ENCODE data around the gene C10orf95. TPM values are rescaled to one million over a fixed set of nuclear protein-coding genes. Genes with fewer than 3 reads are reported as not detected.

The C10orf95 gene
- total RNA-seq, 1 donor from 2014 or later: 0.20 TPM

DNA sequence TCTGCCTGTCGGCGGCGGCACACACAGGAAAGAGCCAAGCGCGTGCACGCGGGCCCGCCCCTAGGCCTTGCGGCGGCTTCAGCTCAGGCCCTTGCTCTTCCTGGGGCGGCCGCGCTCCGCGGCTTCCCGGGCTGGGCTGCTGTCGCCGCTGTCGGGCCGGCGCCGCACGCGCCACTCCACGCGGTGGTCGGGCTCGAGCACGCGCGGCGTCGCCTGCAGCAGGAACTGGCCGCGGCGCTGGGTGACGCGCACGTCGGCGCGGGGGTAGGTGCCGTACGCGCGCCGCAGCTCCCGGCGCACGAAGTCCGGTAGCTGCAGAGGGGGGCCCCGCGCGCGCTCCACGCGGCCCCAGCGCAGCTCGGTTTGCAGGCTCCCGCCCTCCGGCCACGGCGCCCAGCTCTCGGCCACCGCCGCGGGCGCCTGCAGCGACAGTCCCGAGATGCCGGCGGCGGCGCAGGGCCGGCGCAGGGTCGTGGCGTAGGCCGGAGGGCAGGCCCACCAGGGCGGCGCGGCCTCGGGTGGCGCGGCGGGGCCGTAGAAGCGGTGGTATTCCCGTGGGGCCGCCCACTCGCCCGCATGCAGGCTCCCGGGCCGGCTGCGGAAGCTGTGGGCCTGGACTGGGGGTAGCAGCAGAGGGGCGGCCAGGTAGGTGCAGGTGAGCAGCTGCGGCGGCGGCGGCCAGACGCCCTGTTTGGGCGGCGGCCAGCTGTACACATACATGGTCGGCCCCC lies 804 bp downstream of the C10orf95 start:
- FAIRE-seq (no peak), DNase-seq (ENCODE audit: low read depth) (peak; percentile 62)
- peaks cover 23% of the 10 kb centered on the region for H3K4me1 ChIP-seq (ENCODE audit: insufficient read depth, low read length)
- peak overlapping the region; percentile 69 for H3K4me3 ChIP-seq (ENCODE audit: insufficient read depth, low read depth, low read length)
- no peaks in the 10 kb centered on the region for H3K9me3 ChIP-seq (ENCODE audit: insufficient read depth, low read depth, low read length)
- H3K79me2 ChIP-seq (ENCODE audit: insufficient read depth, low read length): no peaks in the 10 kb centered on the region
- H3K27ac ChIP-seq (ENCODE audit: low read depth, low read length): no peak overlapping the region
- no peaks in the 10 kb centered on the region for H3K27me3 ChIP-seq (ENCODE audit: insufficient read depth, low read length)
- H3K27me3 Mint-ChIP-seq (ENCODE audit: low read depth, unreplicated experiment): no peaks in the 10 kb centered on the region
- no peaks in the 10 kb centered on the region for H3K36me3 ChIP-seq (ENCODE audit: insufficient read depth, low read length)
- no peaks in the 10 kb centered on the region for H4K20me1 ChIP-seq (ENCODE audit: insufficient read depth, low read length)
- H3K4me2 ChIP-seq (ENCODE audit: low read length): peak overlapping the region; percentile 99
- H3K9ac ChIP-seq (ENCODE audit: low read length): peak overlapping the region; percentile 74
- no peak overlapping the region for H3K27ac Mint-ChIP-seq (ENCODE audit: unreplicated experiment)
- peaks cover 20% of the 10 kb centered on the region for H3K4me1 Mint-ChIP-seq (ENCODE audit: low read depth, unreplicated experiment)
- TF ChIP-seq, protein P1, sequence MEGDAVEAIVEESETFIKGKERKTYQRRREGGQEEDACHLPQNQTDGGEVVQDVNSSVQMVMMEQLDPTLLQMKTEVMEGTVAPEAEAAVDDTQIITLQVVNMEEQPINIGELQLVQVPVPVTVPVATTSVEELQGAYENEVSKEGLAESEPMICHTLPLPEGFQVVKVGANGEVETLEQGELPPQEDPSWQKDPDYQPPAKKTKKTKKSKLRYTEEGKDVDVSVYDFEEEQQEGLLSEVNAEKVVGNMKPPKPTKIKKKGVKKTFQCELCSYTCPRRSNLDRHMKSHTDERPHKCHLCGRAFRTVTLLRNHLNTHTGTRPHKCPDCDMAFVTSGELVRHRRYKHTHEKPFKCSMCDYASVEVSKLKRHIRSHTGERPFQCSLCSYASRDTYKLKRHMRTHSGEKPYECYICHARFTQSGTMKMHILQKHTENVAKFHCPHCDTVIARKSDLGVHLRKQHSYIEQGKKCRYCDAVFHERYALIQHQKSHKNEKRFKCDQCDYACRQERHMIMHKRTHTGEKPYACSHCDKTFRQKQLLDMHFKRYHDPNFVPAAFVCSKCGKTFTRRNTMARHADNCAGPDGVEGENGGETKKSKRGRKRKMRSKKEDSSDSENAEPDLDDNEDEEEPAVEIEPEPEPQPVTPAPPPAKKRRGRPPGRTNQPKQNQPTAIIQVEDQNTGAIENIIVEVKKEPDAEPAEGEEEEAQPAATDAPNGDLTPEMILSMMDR (IDR thresholded peaks at IDR 0.05; ENCODE audit: insufficient read depth, low read depth, low read length): no peak
- no peak for TF ChIP-seq EZH2 (IDR thresholded peaks at IDR 0.05; ENCODE audit: insufficient read depth, low read length)
- peaks cover 2% of the 10 kb centered on the region for H3K36me3 Mint-ChIP-seq (ENCODE audit: low read depth, unreplicated experiment)
- H2AFZ ChIP-seq (ENCODE audit: low read depth, low read length): peak overlapping the region; percentile 90
- no peaks in the 10 kb centered on the region for H3K9me3 Mint-ChIP-seq (ENCODE audit: unreplicated experiment)
- peak overlapping the region; percentile 92 for H3K4me3 Mint-ChIP-seq (ENCODE audit: unreplicated experiment)

DNA sequence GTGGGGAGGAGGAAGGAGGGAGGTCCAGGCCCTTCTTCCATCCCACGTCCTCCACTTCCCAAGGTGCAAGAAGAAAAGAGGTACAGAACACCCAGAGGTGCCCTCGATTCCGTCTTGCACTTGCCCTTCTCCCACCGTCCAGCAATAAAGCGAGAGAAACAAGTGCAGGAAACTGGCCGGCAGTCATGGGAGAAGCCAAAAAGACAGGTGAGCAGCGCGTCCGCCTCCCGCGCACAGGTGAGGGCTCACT lies 1.3 kb downstream of the C10orf95 start:
- Histone ChIP-seq H3K27ac (ENCODE audit: low read depth, low read length) (no peak overlapping the region), H3K4me1 (ENCODE audit: insufficient read depth, low read length) (peaks cover 23% of the 10 kb centered on the region), H3K4me3 (ENCODE audit: insufficient read depth, low read depth, low read length) (peak overlapping the region; percentile 69), H3K36me3 (ENCODE audit: insufficient read depth, low read length) (no peaks in the 10 kb centered on the region), H3K27me3 (ENCODE audit: insufficient read depth, low read length) (no peaks in the 10 kb centered on the region), H3K9me3 (ENCODE audit: insufficient read depth, low read depth, low read length) (no peaks in the 10 kb centered on the region), H3K79me2 (ENCODE audit: insufficient read depth, low read length) (no peaks in the 10 kb centered on the region), H3K4me2 (ENCODE audit: low read length) (peak overlapping the region; percentile 99), H4K20me1 (ENCODE audit: insufficient read depth, low read length) (no peaks in the 10 kb centered on the region), H3K9ac (ENCODE audit: low read length) (peak overlapping the region; percentile 74), H2AFZ (ENCODE audit: low read depth, low read length) (peak overlapping the region; percentile 90)
- Mint-ChIP-seq H3K4me3 (ENCODE audit: unreplicated experiment) (peak overlapping the region; percentile 92), H3K9me3 (ENCODE audit: unreplicated experiment) (no peaks in the 10 kb centered on the region), H3K36me3 (ENCODE audit: low read depth, unreplicated experiment) (peaks cover 2% of the 10 kb centered on the region), H3K4me1 (ENCODE audit: low read depth, unreplicated experiment) (peaks cover 17% of the 10 kb centered on the region), H3K27me3 (ENCODE audit: low read depth, unreplicated experiment) (no peaks in the 10 kb centered on the region), H3K27ac (ENCODE audit: unreplicated experiment) (no peak overlapping the region)
- TF ChIP-seq, protein P1 (IDR thresholded peaks at IDR 0.05; ENCODE audit: insufficient read depth, low read depth, low read length): no peak
- no peak for TF ChIP-seq EZH2 (IDR thresholded peaks at IDR 0.05; ENCODE audit: insufficient read depth, low read length)
- FAIRE-seq: no peak
- DNase-seq (ENCODE audit: low read depth): no peak
